Activated naive CD4-positive, alpha-beta T cell treated with Interleukin-2 at 50 U/mL for 16 hours (primary cell): Measurements from ENCODE around the gene DTHD1.

Experiments
- DNase-seq: peaks from one replicate; pipeline ENCODE4 v3.0.0-alpha.2; 2020

DTHD1 gene

GRCh38 chr4:36281384-36282106 is at the start of gene DTHD1:
Gene DTHD1 (plus strand): TSS chr4:36281616. CDS start chr4:36281759, 143 bp downstream.
- DNase-seq = peak; percentile 43

GRCh38 chr4:36233567-36234266 is 47.7 kb upstream of the DTHD1 start:
- DNase-seq = no peak

GRCh38 chr4:36235306-36235705 is 46.1 kb upstream of the DTHD1 start:
- DNase-seq = no peak

- no peak for DNase-seq
These were observed 45.3 kb upstream of the DTHD1 start for GRCh38 chr4:36236159-36236558.

GRCh38 chr4:36237366-36238313 is 43.8 kb upstream of the DTHD1 start:
- DNase-seq = no peak

GRCh38 chr4:36241771-36242170 is 39.6 kb upstream of the DTHD1 start:
- no peak for DNase-seq

- no peak for DNase-seq
These were observed 38.6 kb upstream of the DTHD1 start for GRCh38 chr4:36242629-36243354.

GRCh38 chr4:36243355-36244256 is 37.8 kb upstream of the DTHD1 start:
- DNase-seq = peak; percentile 60

GRCh38 chr4:36244257-36245082 is 36.9 kb upstream of the DTHD1 start, which contains the start of gene ARAP2:
Gene ARAP2 (minus strand): TSS chr4:36244514. CDS start chr4:36229486, 15,028 bp downstream.
- DNase-seq = peak; percentile 81

- DNase-seq = no peak
These were observed 31.8 kb upstream of the DTHD1 start for GRCh38 chr4:36249610-36250009.

GRCh38 chr4:36251983-36252382 is 29.4 kb upstream of the DTHD1 start:
- DNase-seq = no peak

- no peak for DNase-seq
These were observed 27.0 kb upstream of the DTHD1 start for GRCh38 chr4:36254371-36254770.

GRCh38 chr4:36255577-36255976 is 25.8 kb upstream of the DTHD1 start:
- peak; percentile 51 for DNase-seq

GRCh38 chr4:36256398-36256891 is 25.0 kb upstream of the DTHD1 start:
- DNase-seq = no peak

- no peak for DNase-seq
These were observed 20.7 kb upstream of the DTHD1 start for GRCh38 chr4:36260731-36261130.

GRCh38 chr4:36264207-36264826 is 17.1 kb upstream of the DTHD1 start:
- DNase-seq = no peak

GRCh38 chr4:36267486-36268268 is 13.7 kb upstream of the DTHD1 start:
- no peak for DNase-seq

GRCh38 chr4:36269101-36269500 is 12.3 kb upstream of the DTHD1 start:
- peak; percentile 18 for DNase-seq
